HG02763 (cell line): ENCODE measurements around the gene NRBF2.
"Not testable (repeated sequence)": the region's sequence is repeated elsewhere in the genome, so short reads cannot be mapped to it uniquely, and the experiment has no call there.

Experiments
- ATAC-seq: cut with Tn5 transposase; IDR thresholded peaks from one replicate; pipeline ENCODE4 v1.9.1; 2021; ENCODE audit warnings: mild to moderate bottlenecking, moderate library complexity; ENCODE audit not compliant: unreplicated experiment

The NRBF2 gene

GRCh38 chr10:63133056-63133820, at the start of gene NRBF2:
Gene NRBF2 (plus strand): TSS chr10:63133328. CDS start chr10:63133471, 143 bp downstream.
- peak; percentile 97 for ATAC-seq

DNA sequence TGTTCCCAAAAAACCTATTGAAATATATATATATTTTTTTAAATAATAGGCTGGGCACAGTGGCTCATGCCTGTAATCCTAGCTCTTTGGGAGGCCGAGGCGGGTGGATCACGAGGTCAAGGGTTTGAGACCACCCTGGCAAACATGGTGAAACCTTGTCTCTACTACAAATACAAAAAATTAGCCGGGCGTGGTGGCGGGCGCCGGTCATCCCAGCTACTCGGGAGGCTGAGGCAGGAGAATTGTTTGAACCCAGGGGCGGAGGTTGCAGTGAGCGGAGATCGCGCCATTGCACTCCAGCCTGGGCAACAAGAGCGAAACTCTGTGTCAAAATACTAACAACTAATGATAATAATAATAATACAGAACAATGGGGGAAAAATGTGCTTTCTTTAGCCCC, 49.7 kb upstream of the NRBF2 start:
- ATAC-seq: not testable (repeated sequence)

GRCh38 chr10:63083904-63084689, 49.0 kb upstream of the NRBF2 start:
- ATAC-seq: peak; percentile 65

DNA sequence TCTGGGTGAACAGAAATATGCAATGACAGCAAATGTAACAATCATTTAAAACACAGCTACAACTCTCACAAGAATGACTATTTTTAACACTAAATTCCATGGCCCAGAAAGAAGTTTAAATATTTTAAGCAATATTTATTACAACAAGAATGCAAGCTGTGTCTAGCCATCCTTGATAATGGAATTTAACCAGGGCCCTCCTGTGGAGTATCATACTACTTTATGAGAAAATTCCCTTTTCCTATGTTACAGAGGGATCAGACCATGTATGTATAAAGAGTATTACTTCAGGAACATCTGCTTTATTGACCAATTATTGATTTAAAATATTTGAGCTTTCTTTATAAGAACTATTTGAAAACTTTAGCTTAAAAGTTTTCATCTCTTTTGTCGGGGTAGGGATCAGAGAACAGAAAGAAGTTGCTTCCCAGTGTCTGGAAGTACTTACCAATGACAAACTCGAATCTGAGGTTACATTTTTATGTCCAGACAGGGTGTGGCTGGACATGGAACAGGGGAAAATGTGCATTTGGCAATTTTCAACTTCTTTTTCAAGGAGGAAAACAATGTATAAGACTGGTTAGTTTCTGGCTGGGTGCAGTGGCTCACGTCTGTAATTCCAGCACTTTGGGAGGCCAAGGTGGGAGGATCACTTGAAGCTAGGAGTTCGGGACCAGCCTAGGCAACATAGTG, 48.3 kb upstream of the NRBF2 start:
- no peak for ATAC-seq

GRCh38 chr10:63093227-63093626, 39.9 kb upstream of the NRBF2 start:
- no peak for ATAC-seq

DNA sequence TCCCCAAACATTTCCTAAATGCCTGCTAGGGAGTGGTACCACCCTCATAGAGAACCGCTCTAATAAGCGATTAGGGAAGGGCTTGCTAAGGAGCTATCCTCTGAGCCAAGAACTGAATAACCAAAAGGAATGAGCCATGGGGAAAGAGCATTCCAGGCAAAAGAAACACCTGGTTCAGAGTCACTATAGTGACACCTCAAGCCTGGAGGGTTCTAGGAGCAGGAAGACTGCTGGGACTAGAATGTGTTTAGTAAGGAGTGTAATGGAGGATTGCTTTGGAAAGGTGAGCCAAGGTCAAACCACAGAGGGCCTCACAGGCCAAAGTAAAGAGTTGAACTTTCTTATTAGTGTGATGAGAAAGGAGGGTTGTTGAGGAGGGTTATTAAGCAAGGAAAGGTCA, 38.7 kb upstream of the NRBF2 start:
- ATAC-seq: no peak

- ATAC-seq: no peak
Observed at GRCh38 chr10:63094881-63095280, 38.2 kb upstream of the NRBF2 start.

DNA sequence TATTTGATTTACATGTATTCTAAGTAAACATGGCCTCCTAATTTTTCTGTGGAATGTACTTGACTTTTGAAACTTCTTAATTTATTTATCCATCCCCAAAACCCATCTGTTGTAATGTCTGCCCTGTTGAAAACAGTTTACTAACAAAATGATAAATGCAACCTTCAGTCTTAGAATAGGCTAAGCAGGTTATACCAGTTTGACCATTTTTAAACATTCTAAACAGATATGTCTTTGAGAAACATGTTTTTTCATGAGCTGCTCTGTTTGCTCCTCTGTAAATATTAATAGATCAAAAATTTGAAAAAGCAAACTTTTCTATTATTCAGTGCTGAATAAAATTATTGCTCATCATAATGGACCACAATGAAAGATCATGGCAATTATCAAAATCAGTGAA, 33.4 kb upstream of the NRBF2 start:
- ATAC-seq: no peak

GRCh38 chr10:63101091-63101490, 32.0 kb upstream of the NRBF2 start:
- not testable (repeated sequence) for ATAC-seq

DNA sequence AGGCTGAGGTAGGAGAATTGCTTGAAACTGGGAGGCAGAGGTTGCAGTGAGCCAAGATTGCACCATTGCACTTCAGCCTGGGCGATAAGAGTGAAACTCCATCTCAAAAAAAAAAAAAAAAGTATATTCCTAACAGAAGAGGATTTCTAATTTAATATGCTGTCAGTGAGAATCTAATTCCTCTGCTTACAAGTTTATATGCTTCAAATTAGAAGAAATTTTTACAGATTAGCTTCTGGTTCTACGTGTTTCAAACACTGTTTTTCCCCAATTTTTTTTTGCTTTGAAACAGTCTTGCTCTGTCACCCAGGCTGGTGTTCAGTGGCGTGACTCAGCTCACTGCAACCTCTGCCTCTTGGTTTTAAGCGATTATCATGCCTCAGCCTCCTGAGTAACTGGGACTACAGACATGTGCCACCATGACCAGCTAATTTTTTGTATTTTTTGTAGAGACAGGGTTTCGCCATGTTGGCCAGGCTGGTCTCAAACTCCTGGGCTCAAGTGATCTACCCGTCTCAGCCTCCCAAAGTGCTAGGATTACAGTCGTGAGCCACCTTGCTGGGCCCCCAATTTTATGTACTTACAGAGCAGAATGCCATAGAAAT, 30.7 kb upstream of the NRBF2 start:
- not testable (repeated sequence) for ATAC-seq

DNA sequence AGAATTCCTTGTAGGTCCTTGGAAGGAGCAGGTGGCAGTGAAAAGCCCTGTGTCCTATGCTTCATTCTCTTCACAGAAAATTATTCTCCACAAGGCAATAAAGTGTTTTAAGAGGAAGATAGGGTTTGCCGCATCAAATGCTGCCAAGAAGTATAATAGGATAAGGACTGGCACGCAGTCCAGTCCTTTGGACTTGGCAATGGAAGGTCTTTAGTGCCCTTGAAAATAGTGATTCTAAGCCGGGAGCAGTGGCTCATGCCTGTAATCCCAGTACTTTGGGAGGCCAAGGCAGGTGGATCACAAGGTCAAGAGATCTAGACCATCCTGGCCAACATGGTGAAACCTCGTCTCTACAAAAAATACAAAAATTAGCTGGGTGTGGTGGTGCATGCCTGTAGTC, 29.9 kb upstream of the NRBF2 start:
- not testable (repeated sequence) for ATAC-seq

DNA sequence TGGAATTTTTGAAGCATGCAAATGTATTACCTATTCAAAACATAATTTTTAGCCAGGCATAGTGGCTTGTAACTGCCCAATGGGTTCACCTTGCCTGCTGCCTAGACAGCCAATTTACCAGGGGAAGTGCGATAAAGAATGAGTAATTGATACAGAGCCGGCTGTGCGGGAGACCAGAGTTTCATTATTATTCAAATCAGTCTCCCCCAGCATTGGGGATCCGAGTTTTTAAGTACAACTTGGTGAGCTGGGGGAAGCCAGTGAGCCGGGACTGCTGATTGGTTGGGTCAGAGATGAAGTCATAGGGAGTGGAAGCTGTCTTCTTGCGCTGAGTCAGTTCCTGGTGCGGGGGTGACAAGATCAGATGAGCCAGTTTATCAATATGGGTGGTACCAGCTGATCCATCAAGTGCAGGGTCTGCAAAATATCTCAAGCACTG, 29.1 kb upstream of the NRBF2 start:
- ATAC-seq: no peak

- ATAC-seq: no peak
Observed at GRCh38 chr10:63105225-63106110, 27.7 kb upstream of the NRBF2 start.

DNA sequence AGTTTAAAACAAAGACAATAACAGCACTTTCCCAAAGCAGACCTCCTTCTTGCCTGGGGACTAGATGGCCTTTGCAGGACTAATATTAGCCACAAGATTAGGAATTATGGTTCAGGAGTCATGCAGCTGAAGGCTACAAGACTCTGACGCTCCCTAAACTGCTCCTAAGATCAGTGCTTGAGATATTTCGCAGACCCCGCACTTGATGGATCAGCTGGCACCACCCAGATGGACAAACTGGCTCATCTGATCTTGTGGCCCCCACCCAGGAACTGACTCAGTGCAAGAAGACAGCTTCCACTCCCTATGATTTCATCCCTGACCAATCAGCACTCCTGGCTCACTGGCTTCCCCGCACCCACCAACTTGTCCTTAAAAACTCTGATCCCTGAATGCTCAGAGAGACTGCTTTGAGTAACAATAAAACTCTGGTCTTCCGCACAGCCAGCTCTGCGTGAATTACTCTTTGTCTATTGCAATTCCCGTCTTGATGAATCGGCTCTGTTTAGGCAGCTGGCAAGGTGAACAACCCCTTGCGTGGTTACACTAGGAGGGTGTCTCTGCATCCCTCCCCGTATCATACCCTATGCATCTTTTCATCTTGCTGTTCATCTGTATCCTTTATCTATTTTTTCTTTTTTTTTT, 26.9 kb upstream of the NRBF2 start:
- no peak for ATAC-seq

GRCh38 chr10:63107943-63108437, 25.1 kb upstream of the NRBF2 start:
- no peak for ATAC-seq

DNA sequence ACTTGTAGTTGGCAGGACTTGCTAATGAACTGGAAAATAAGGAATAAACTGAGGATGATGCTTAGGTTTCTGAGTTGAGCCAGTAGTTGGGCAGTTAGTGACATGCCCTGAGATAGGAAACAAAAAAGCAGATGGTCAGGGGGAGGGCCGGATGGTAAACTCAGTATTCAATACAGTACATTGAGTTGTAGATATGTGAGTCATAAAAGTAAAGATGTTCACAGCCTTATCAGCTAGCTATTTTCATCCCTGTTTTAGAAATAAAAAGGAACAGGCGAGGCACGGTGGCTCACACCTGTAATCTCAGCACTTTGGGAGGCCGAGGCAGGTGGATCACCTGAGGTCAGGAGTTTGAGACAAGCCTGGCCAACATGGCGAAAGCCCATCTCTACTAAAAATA, 22.2 kb upstream of the NRBF2 start:
- no peak for ATAC-seq

GRCh38 chr10:63114031-63114814, 18.9 kb upstream of the NRBF2 start:
- ATAC-seq: no peak

DNA sequence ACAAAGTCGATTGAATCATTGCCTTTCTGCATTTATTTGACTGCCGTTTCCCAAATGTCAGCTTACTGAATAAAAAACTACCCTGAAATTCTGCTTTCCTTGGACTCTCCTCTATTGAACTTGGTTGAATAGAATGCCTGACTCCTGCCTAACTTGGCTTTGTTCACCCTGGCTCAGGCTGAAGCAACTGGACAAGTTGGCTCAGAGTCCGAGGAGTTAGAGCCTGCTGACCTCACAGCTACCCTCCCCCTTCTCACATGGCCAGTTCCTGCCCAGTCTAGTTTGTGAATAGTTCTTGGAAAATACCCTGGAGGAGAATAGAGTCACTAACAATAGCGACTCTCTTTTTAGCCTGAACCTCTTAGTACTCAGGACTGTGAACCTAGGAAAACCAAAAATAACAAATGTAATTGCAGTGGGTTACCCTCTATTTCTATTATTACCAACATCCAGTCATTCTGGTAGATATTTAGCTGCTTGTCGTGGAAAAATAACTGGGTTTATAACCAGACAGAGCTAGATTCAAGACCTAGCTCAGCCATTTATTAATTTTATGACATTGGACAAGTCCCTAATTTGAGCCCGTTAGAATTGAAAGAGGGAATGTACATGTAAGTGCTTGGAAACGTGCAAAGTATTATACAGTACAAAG, 17.3 kb upstream of the NRBF2 start:
- no peak for ATAC-seq
